SK-N-MC (cell line): Measurements from ENCODE around the gene CCDC141.

Source experiments
- EZH2 ChIP-seq: fragments of 200-600 bp; sonication (generic); IDR thresholded peaks from one replicate; pipeline ENCODE4 v1.6.1; 2017; ENCODE audit warnings: antibody characterized with exemption
- POLR2AphosphoS5 ChIP-seq: IDR thresholded peaks from 2 replicates; pipeline ENCODE4 v1.6.1; 2012; ENCODE audit warnings: mild to moderate bottlenecking, low read depth, low read length, borderline replicate concordance

DNA sequence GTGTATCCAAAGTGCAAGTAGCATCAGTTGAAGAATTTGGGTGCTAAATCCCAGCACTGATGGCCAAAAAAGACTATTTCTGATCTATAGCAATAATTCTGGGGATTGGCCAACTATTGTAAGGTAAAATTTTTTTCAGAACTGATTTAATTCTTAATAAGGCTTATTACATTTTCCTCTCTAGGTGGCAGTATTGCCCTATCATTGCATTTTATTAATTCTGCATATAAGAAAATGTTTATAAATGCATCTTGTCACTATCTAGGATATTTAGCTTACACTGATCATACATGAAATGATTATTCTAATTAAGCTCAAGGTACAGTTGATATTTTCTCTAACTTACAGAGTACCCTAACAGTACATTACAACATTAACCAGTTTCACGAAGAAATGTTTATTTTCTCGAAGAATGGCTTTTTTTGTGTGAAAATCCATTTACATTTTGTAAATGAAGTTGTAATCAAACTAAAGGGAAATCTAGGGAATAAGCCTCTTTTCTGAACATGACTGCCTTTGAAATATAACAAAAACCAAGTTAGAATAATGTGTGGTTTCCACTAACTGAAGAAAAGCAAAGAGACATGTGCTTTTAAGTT is 253.8 kb downstream of the CCDC141 start:
- TF ChIP-seq EZH2 (no peak), POLR2AphosphoS5 (no peak)
